ENCODE results near the gene TMPRSS13.

The TMPRSS13 gene

DNA sequence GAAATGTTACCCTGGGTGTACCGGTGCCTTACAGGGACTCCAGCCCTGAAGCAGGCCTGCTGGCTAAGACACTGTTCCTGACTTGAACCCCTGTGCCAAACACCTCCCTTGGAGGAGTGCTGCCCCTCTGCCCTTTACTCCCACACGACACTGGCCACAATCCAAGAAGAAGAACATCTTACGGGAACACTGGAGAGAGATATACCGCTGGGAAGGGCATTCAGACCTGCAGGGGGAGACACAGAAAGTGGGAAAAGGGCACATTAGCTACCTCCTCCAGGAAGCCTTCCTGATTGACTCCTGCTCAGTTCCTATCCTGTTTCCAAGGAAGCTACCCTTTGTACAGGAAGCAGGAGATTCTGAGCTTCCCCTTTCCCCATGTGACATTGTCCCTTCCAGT is 18.7 kb downstream of the TMPRSS13 start:
- DNase-seq, result no peak

- no peak for DNase-seq
Observed at GRCh38 chr11:117909611-117910382, 19.4 kb downstream of the TMPRSS13 start.

DNA sequence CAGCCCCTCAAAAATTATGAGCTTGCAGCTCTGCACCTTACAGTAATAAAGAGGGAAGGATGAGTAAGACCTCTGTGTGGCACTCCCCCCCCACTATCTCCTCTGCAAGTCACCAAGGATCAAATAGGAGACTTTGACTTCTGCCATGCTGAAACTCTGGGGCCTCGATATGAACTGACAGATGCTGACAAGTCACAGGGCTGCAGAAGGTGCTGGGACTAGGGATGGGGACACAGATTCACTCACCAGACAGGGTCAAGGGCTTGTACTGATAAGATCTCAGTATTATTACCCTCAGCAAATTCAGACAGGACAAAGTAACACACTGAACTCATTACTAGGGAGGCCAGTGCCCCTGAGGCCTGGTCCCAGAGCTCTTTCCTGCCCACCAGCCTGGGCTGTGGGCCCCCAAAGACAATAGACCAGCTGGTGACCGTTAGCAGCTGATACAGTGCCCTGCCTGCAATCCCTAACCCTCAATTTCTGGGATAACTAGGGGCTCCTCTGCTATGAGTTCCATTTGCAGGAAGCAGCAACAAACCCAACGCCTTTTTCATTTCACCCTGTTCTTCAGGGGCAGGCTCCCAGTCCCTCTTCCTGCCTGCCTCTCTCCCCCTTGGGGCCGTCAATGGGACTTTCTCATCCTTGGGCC is 20.1 kb downstream of the TMPRSS13 start:
- DNase-seq, result no peak

GRCh38 chr11:117908109-117908895 is 20.9 kb downstream of the TMPRSS13 start:
- DNase-seq, result no peak

DNA sequence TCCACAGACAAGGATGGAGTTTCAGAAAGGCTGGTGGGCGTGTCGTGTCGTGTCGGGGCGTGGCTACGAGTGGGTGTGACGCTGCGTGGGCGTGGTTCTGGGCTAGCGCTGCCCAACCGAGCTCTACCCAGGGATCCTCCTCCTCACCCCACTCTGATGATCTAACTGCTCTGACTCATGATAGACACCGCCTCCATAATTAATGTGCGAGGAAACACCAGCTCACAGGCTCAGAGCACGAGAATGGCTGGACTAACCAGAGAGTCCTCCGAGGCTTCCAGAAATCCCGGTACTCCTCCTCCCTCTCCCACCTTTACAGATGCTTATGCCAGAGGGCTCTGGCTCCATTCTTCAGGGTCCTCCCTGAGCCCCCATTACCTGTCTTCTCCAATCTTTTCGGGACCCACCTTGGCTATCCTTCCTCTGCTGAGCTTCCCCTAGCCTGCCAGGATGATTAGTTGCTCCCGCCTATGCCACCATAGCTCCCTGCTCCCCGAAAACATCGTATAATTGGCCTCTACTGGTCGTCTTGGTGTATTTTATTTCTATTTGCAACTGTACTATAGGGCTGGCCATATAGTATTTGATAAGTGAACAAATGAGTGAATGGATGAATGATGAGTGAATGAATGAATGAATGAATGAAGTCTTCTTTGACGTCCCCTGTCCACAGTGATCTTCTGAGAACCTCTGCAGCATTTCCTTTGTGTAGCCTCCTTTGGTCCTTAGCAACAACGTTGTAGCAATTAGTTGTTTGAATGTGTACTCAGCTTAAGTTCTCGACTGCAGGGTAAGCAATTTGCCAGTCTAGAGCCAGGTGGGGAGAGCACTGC is 21.7 kb downstream of the TMPRSS13 start:
- peak; percentile 95 to 98 for DNase-seq

GRCh38 chr11:117906710-117907109 is 22.5 kb downstream of the TMPRSS13 start:
- DNase-seq, result no peak

GRCh38 chr11:117906126-117906525 is 23.1 kb downstream of the TMPRSS13 start:
- DNase-seq, result no peak

GRCh38 chr11:117905524-117905923 is 23.7 kb downstream of the TMPRSS13 start:
- no peak for DNase-seq

DNA sequence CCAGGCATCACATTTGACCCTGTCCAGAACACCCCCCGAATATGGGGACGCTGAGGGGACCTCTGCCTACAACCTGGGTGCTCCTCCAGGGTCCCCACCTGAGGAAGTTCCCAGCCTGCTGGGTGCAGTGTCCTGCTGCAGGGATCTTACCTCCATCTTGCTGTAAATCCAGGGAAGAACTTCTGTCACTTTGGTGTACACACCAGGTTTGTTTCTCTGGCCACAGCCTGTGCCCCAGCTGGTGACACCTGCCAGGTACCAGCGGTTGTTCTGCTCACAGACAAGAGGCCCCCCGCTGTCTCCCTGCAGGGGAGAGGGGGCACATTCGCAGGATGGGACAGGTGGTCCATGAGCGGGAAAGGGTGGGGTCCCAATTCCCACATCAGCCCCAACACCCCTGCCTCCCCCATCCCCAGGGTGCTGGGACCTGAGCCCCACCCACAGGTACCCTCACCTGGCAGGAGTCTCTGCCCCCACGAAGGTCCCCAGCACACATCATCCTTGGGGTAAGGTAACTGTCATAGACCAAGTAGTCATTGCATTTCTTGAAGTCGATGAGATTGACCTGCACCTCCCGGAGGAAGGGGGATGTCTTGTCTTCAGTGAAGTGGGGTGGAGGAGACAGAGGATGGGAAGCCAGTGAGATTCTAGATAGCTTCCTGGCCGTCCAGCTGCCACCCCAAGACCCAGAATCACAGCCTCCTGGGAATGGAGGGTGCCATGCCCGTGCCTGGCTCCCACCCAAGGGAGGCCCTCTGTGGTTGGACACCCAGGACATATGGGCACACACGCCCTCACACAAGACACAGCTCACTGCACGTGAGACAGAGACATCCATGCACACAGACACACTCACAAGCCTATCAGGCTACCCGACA is 25.5 kb downstream of the TMPRSS13 start:
- no peak for DNase-seq

DNA sequence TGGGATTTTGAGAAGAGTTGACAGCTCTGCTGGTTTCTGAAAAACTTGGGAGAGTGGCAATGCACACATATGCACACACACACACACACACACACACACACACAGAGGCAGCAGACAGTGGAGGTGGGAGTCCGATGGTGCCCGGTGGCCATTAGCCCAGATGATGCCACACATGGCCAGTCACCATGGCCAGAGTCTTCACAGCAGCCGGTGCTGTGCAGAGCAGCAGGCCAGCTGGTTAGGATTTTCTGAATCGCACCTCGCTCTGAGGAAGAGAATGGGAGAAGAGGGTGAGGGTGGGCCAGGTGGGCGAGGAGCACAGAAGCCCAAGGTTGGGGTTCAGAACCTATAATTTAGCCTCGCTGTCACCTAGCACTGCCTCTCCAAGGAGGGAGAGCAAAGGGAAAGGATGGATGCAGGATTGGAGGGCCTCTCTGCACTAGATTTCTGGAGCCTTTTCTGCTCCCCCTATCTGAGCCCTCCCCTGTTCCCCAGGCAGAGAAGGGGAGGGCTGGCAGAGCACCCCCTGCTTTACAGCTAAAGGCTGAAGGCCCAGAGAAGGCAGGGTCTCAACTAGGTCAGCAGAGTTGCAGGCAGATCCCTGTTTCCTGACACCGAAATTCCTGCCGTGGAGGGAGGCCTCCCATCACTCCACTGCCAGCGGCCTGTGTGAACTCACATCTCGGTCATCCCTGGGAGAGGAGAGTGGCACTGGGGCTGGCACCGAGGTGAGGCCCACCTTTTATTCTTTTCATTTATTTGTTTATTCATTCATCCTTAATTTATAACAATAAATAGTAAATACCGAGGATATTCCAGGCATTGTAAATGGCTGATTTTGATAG is 27.0 kb downstream of the TMPRSS13 start:
- no peak for DNase-seq

- DNase-seq, result no peak
Observed at GRCh38 chr11:117901601-117902000, 27.6 kb downstream of the TMPRSS13 start.

GRCh38 chr11:117900720-117901440 is 28.3 kb downstream of the TMPRSS13 start:
- DNase-seq, result no peak

DNA sequence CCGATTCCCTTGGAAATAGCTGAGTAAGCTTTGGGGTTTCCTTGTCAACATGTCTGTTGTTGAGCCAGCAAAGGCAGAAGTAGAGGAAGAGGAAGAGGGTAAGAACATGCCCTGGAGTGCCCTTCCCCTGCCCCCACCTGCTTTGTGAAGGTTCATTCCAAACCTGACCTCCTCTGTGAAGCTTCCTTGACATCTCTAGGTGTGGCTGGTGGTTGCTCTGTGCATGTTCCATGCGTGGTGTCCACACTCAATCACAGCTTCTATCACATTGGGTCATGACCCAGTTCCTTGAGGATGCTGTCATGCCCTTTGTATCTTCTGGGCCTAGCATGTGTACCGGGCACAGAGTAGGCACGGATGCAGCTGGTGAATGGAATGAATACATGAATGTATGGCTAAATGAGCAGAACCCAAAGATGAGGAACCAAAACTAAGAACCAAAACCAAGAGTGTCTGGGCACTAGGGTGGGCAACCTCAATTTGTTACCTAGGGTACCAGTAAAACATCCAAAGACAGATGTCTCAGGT is 29.0 kb downstream of the TMPRSS13 start:
- DNase-seq, result no peak

GRCh38 chr11:117898059-117898458 is 31.1 kb downstream of the TMPRSS13 start:
- DNase-seq, result no peak

DNA sequence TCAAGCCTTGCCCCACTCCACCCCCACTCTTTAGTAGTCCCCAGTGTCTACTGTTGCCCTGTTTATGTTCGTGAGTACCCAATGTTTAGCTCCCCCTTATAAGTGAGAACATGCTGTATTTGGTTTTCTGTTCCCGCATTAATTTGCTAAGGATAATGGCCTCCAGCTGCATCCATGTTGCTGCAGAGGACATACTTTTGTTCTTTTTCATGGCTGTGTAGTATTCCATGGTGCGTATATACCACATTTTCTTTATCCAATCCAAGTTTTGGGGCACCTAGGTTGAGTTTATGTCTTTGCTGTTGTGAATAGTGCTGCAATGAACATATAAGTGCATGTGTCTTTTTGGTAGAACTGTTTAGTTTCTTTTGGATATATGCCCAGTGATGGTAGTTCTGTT is 36.6 kb downstream of the TMPRSS13 start:
- no peak for DNase-seq

- no peak for DNase-seq
Observed at GRCh38 chr11:117891362-117891761, 37.8 kb downstream of the TMPRSS13 start.

DNA sequence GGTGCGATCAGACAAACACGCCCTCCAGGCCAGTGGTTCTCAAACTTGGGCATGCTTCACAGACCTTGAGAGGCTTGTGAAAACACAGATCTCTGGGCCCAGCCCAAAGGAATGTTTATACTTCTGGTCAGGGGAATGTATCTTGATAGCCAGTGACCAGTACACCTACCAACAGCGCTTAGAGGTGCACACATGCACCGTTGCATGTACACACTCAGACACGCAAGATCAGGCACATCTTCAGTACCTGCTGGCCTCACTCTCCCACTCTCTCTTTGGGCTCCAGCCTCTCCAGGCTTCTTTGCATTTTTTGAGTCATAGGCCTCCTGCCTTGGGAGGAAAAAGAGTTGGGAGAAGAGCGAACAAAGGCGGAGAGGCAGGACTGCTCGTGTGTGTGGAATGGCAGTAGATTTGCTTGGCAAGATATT is 41.0 kb downstream of the TMPRSS13 start:
- peak; percentile 96 to 97 for DNase-seq

GRCh38 chr11:117887431-117888138 is 41.6 kb downstream of the TMPRSS13 start:
- DNase-seq, result peak; percentile 100

DNA sequence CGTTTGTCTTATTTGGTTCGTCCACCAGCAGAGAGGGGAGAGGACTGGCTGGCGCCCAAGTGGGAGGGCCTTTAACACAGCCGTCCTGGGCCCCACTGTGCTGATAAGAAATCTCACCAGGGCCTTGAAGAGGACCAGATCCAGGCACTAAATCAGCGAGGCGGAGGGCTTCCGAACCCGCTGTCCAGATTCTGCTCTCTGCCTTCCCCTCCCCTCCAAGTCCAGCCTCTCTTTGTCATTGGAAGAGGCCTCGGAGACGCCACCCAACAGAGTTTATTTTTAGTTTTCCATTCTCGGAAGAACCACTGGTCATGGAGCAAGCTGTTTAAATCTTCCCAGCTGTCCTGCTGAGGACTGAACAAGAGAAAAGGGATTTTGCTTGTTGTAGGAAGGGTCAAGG is 43.4 kb downstream of the TMPRSS13 start:
- DNase-seq, result no peak

All from NCI-H526 (cell line).